ENCODE results near the gene INSIG2.

DNA sequence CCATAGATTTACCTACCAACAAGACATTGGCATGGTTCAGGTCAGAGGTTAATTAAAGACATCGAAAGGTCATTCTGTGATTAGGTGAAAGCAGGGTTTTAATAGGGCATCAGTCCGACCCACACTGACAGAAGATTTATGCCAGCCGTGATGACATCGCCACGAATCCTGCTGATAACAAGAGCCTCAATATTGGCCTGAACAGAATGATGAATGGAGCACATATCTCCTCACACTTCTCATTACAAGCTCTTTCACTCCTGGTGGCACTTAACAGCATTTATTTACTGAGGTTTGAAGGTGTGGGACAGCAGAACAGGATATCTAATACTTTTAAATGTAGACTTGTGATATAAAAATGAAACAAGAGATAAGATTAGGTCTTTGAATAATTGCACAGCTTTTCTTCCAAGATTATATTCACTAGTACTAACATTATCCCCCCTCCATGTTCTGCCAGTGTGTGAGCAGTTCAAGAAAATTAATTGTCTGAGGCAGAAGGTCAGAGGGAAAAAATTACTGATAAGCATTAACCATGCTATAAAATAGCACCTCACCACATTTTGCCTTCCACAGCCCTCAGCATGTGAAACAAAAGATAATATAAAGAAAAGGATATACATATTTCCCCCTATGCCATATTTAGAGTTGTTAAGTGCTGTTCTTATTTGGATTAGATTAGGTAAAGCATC is 23.1 kb upstream of the INSIG2 start:
- TF ChIP-seq, protein P1, sequence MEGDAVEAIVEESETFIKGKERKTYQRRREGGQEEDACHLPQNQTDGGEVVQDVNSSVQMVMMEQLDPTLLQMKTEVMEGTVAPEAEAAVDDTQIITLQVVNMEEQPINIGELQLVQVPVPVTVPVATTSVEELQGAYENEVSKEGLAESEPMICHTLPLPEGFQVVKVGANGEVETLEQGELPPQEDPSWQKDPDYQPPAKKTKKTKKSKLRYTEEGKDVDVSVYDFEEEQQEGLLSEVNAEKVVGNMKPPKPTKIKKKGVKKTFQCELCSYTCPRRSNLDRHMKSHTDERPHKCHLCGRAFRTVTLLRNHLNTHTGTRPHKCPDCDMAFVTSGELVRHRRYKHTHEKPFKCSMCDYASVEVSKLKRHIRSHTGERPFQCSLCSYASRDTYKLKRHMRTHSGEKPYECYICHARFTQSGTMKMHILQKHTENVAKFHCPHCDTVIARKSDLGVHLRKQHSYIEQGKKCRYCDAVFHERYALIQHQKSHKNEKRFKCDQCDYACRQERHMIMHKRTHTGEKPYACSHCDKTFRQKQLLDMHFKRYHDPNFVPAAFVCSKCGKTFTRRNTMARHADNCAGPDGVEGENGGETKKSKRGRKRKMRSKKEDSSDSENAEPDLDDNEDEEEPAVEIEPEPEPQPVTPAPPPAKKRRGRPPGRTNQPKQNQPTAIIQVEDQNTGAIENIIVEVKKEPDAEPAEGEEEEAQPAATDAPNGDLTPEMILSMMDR (IDR thresholded peaks at IDR 0.05): no peak
- TF ChIP-seq SMC3 (IDR thresholded peaks at IDR 0.05; ENCODE audit: low read depth, low read length): no peak
- TF ChIP-seq, protein P2, sequence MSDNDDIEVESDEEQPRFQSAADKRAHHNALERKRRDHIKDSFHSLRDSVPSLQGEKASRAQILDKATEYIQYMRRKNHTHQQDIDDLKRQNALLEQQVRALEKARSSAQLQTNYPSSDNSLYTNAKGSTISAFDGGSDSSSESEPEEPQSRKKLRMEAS (IDR thresholded peaks at IDR 0.05; ENCODE audit: low read depth): no peak
- no peak for TF ChIP-seq NRF1 (IDR thresholded peaks at IDR 0.05; ENCODE audit: low read depth, low read length)
- TF ChIP-seq, protein P3, sequence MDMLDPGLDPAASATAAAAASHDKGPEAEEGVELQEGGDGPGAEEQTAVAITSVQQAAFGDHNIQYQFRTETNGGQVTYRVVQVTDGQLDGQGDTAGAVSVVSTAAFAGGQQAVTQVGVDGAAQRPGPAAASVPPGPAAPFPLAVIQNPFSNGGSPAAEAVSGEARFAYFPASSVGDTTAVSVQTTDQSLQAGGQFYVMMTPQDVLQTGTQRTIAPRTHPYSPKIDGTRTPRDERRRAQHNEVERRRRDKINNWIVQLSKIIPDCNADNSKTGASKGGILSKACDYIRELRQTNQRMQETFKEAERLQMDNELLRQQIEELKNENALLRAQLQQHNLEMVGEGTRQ (IDR thresholded peaks at IDR 0.05; ENCODE audit: borderline replicate concordance, low read depth, low read length): no peak
